ENCODE data around the gene ZNF568. TPM values are rescaled to one million over a fixed set of nuclear protein-coding genes. Genes with fewer than 3 reads are reported as not detected.

ZNF568 gene
- total RNA-seq, 1 donor from 2014 or later = 13.2 TPM

- DNase-seq (ENCODE audit: extremely low spot score, unreplicated experiment) = no peak
- TF ChIP-seq CTCF (IDR thresholded peaks at IDR 0.05) = no peak
- peaks cover 29% of the 10 kb centered on the region for H3K9me3 Mint-ChIP-seq (ENCODE audit: unreplicated experiment)
- H3K36me3 Mint-ChIP-seq (ENCODE audit: unreplicated experiment) = peaks cover 24% of the 10 kb centered on the region
- no peak overlapping the region for H3K27ac Mint-ChIP-seq (ENCODE audit: unreplicated experiment)
- no peak overlapping the region for H3K4me3 Mint-ChIP-seq (ENCODE audit: unreplicated experiment)
- H3K4me1 Mint-ChIP-seq (ENCODE audit: unreplicated experiment) = no peaks in the 10 kb centered on the region
- H3K27me3 Mint-ChIP-seq (ENCODE audit: unreplicated experiment) = no peaks in the 10 kb centered on the region
Observed at GRCh38 chr19:36973844-36974195, 57.7 kb downstream of the ZNF568 start.

- Mint-ChIP-seq H3K36me3 (ENCODE audit: unreplicated experiment) (peaks cover 3% of the 10 kb centered on the region), H3K4me1 (ENCODE audit: unreplicated experiment) (no peaks in the 10 kb centered on the region), H3K27ac (ENCODE audit: unreplicated experiment) (no peak overlapping the region), H3K9me3 (ENCODE audit: unreplicated experiment) (peaks cover 24% of the 10 kb centered on the region), H3K27me3 (ENCODE audit: unreplicated experiment) (no peaks in the 10 kb centered on the region), H3K4me3 (ENCODE audit: unreplicated experiment) (no peak overlapping the region)
- DNase-seq (ENCODE audit: extremely low spot score, unreplicated experiment) = no peak
- no peak for TF ChIP-seq CTCF (IDR thresholded peaks at IDR 0.05)
Observed at GRCh38 chr19:36986131-36986530, 70.0 kb downstream of the ZNF568 start.

DNA sequence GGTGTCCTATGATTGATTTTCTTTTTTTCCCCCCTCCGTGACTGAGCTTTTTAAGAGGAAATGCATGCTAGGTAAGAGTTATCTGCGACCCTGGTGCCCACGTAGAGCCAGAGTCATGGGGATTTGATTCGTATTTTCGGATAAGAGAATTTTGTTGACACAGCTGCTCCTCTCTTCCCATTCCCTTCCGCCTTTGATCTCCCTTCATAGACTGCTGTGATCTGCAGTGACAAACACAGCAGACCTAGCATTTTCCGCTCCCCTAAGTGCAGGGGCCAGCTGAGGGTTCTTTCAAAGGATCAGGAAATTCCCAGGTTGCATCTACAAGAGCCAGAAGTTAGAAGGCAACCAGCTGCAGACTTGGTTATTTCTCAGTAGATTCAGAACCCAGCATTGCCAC, 70.5 kb downstream of the ZNF568 start:
- no peaks in the 10 kb centered on the region for H3K4me1 Mint-ChIP-seq (ENCODE audit: unreplicated experiment)
- no peak for TF ChIP-seq CTCF (IDR thresholded peaks at IDR 0.05)
- DNase-seq (ENCODE audit: extremely low spot score, unreplicated experiment) = no peak
- no peak overlapping the region for H3K27ac Mint-ChIP-seq (ENCODE audit: unreplicated experiment)
- H3K9me3 Mint-ChIP-seq (ENCODE audit: unreplicated experiment) = peaks cover 29% of the 10 kb centered on the region
- H3K36me3 Mint-ChIP-seq (ENCODE audit: unreplicated experiment) = peaks cover 4% of the 10 kb centered on the region
- no peak overlapping the region for H3K4me3 Mint-ChIP-seq (ENCODE audit: unreplicated experiment)
- no peaks in the 10 kb centered on the region for H3K27me3 Mint-ChIP-seq (ENCODE audit: unreplicated experiment)

DNA sequence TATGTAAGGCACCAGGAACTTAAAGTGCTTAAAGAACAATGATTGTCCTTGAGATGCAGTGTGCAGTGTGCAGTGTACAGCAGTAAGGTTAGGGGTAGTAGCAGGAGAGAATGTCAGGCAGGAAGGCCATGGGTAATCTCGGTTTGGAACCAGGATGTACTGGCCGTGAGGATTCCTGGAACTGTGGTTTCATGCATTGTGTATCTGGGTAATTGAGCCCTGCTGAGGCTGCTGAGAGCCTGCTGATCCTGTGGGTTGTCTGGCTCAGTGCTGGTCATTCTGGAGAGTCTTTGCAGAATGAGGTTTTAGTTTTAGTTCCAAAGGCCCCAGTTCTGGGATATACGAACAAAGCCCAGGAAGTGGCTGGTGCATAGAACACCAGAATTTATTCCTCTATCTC, 71.0 kb downstream of the ZNF568 start:
- H3K27ac Mint-ChIP-seq (ENCODE audit: unreplicated experiment) = no peak overlapping the region
- H3K27me3 Mint-ChIP-seq (ENCODE audit: unreplicated experiment) = no peaks in the 10 kb centered on the region
- peaks cover 6% of the 10 kb centered on the region for H3K36me3 Mint-ChIP-seq (ENCODE audit: unreplicated experiment)
- no peak overlapping the region for H3K4me3 Mint-ChIP-seq (ENCODE audit: unreplicated experiment)
- DNase-seq (ENCODE audit: extremely low spot score, unreplicated experiment) = no peak
- H3K4me1 Mint-ChIP-seq (ENCODE audit: unreplicated experiment) = no peaks in the 10 kb centered on the region
- H3K9me3 Mint-ChIP-seq (ENCODE audit: unreplicated experiment) = peaks cover 31% of the 10 kb centered on the region
- no peak for TF ChIP-seq CTCF (IDR thresholded peaks at IDR 0.05)

DNA sequence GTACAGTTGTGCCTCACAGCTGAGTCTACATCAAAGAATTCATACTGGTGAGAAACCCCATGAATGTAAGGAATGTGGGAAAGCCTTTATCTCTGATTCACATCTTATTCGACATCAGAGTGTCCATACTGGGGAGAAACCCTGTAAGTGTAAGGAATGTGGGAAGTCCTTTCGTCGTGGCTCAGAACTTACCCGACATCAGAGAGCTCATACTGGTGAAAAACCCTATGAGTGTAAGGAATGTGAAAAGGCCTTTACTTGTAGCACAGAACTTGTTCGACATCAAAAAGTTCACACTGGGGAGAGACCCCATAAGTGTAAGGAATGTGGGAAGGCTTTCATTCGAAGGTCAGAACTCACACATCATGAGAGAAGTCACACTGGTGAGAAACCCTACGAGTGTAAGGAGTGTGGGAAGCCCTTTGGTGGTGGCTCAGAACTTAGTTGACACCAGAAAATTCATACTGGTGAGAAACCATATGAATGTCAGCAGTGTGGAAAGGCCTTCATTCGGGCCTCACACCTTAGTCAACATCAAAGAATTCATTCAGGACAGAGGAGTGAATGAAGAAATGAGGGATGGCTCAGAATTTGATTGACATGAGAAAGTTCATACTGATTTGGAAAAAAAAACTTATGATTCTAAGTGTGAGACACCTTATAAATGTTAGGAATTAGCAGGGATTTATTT, 81.2 kb downstream of the ZNF568 start:
- no peaks in the 10 kb centered on the region for H3K27me3 Mint-ChIP-seq (ENCODE audit: unreplicated experiment)
- peaks cover 55% of the 10 kb centered on the region for H3K9me3 Mint-ChIP-seq (ENCODE audit: unreplicated experiment)

More for the DNA sequence above, 81.2 kb downstream of the ZNF568 start:
- Mint-ChIP-seq H3K36me3 (ENCODE audit: unreplicated experiment) (peaks cover 25% of the 10 kb centered on the region), H3K4me1 (ENCODE audit: unreplicated experiment) (no peaks in the 10 kb centered on the region), H3K27ac (ENCODE audit: unreplicated experiment) (no peak overlapping the region), H3K4me3 (ENCODE audit: unreplicated experiment) (no peak overlapping the region)
- DNase-seq (ENCODE audit: extremely low spot score, unreplicated experiment) = no peak
- no peak for TF ChIP-seq CTCF (IDR thresholded peaks at IDR 0.05)
